Left ventricle myocardium superior (tissue), 1 donor: ENCODE results near the gene LDLRAD4. TPM values are rescaled to one million over a fixed set of nuclear protein-coding genes. Genes with fewer than 3 reads are reported as not detected.

Experiments
- ATAC-seq: fragments of 200-7000 bp; cut with Tn5 transposase; one replicate; pipeline ENCODE4 v1.9.1; 2020; ENCODE audit warnings: mild to moderate bottlenecking, moderate library complexity
- DNase-seq: peaks from one replicate; pipeline ENCODE4 v3.0.0-alpha.2; 2020
- intact Hi-C: fragments of 100-400 bp; cut with micrococcal nuclease; formaldehyde crosslinking; loops from one replicate; pipeline ENCODE4 v1.11.0; 2022
- total RNA-seq: library from RNA; stranded (reverse); fragmentation: NEBNext Ultra II Directional; extraction: Animal tissue kit (Norgen Biotek cat#: 25700); gene quantifications from one replicate; pipeline ENCODE4 v1.2.1, GENCODE V29; 2021
- donor health status: DM: no; HTN: yes; CAD: no; lungs with severe emphysema.

LDLRAD4 gene
- total RNA-seq, 1 donor from 2014 or later, result 26.0 TPM

- no peak for DNase-seq
- intact Hi-C loops, result no loop called here
- no peak for ATAC-seq
These were observed 169.4 kb downstream of the LDLRAD4 start for GRCh38 chr18:13387855-13388548.

GRCh38 chr18:13388586-13389490 lies 170.3 kb downstream of the LDLRAD4 start:
- DNase-seq (no peak), ATAC-seq (peak; percentile 23)
- intact Hi-C loops, result no loop called here

- intact Hi-C loops, result no loop called here
- ATAC-seq, result peak; percentile 23
- no peak for DNase-seq
These were observed 171.1 kb downstream of the LDLRAD4 start for GRCh38 chr18:13389491-13390131.

GRCh38 chr18:13390196-13390595 lies 171.6 kb downstream of the LDLRAD4 start:
- intact Hi-C loops, result no loop called here
- ATAC-seq, result peak; percentile 46
- DNase-seq, result no peak

- DNase-seq (no peak), ATAC-seq (no peak)
- intact Hi-C loops, result no loop called here
These were observed 172.2 kb downstream of the LDLRAD4 start for GRCh38 chr18:13390711-13391110.

GRCh38 chr18:13392029-13392750 lies 173.6 kb downstream of the LDLRAD4 start:
- intact Hi-C loops, result no loop called here
- ATAC-seq, result no peak
- DNase-seq, result no peak

GRCh38 chr18:13392899-13393298 lies 174.3 kb downstream of the LDLRAD4 start:
- DNase-seq (no peak), ATAC-seq (no peak)
- intact Hi-C loops, result no loop called here

- intact Hi-C loops, result no loop called here
- ATAC-seq (no peak), DNase-seq (no peak)
These were observed 174.8 kb downstream of the LDLRAD4 start for GRCh38 chr18:13393338-13393737.

- intact Hi-C loops, result no loop called here
- DNase-seq (no peak), ATAC-seq (peak; percentile 57)
These were observed 176.2 kb downstream of the LDLRAD4 start for GRCh38 chr18:13394801-13395200.

GRCh38 chr18:13395577-13395976 lies 177.0 kb downstream of the LDLRAD4 start:
- intact Hi-C loops, result no loop called here
- DNase-seq (no peak), ATAC-seq (no peak)

GRCh38 chr18:13397504-13398163 lies 179.1 kb downstream of the LDLRAD4 start:
- no peak for DNase-seq
- intact Hi-C loops, result no loop called here
- no peak for ATAC-seq

- ATAC-seq (no peak), DNase-seq (no peak)
- intact Hi-C loops, result no loop called here
These were observed 180.1 kb downstream of the LDLRAD4 start for GRCh38 chr18:13398631-13399030.

GRCh38 chr18:13399511-13399910 lies 181.0 kb downstream of the LDLRAD4 start:
- intact Hi-C loops, result no loop called here
- ATAC-seq (no peak), DNase-seq (no peak)

GRCh38 chr18:13400636-13401315 lies 182.2 kb downstream of the LDLRAD4 start:
- DNase-seq, result no peak
- no peak for ATAC-seq
- intact Hi-C loops, result no loop called here

GRCh38 chr18:13401404-13401803 lies 182.8 kb downstream of the LDLRAD4 start:
- no peak for ATAC-seq
- no peak for DNase-seq
- intact Hi-C loops, result no loop called here

- DNase-seq (no peak), ATAC-seq (no peak)
- intact Hi-C loops, result no loop called here
These were observed 183.3 kb downstream of the LDLRAD4 start for GRCh38 chr18:13401826-13402225.

GRCh38 chr18:13403786-13404549 lies 185.4 kb downstream of the LDLRAD4 start:
- DNase-seq, result no peak
- intact Hi-C loops, result no loop called here

More at GRCh38 chr18:13403786-13404549, 185.4 kb downstream of the LDLRAD4 start:
- ATAC-seq, result no peak
